ENCODE measurements around the gene ASTL.

GRCh38 chr2:96128456-96128855, 9.8 kb downstream of the ASTL start:
- TF ChIP-seq RFX5 (IDR thresholded peaks at IDR 0.05; ENCODE audit: low read depth, low read length) (no peak), TRIM24 (CRISPR knock-in tag; IDR thresholded peaks at IDR 0.05) (no peak), ZNF138 (CRISPR knock-in tag; IDR thresholded peaks at IDR 0.05; ENCODE audit: low read depth) (no peak), HOXA3 (CRISPR knock-in tag; IDR thresholded peaks at IDR 0.05) (no peak), ERF (CRISPR knock-in tag; IDR thresholded peaks at IDR 0.05) (no peak), TFE3 (CRISPR knock-in tag; IDR thresholded peaks at IDR 0.05) (no peak), POLR2A (IDR thresholded peaks at IDR 0.05; ENCODE audit: insufficient read depth in 1 of 2, low read depth in 2 of 2, low read length in 2 of 2) (no peak)
